Endothelial cell of umbilical vein (primary cell): ENCODE measurements around the gene MAJIN. TPM values are rescaled to one million over a fixed set of nuclear protein-coding genes. Genes with fewer than 3 reads are reported as not detected.

Experiments used
- BruUV-seq: library from RNA; stranded (reverse); fragments of 400-500 nt; replicated peaks from 2 replicates; lab custom pipeline; 2021; lab: Mats Ljungman, UMichigan
- CTCF ChIA-PET: fragments of 300-600, 350-600 bp; sonication (Branson Sonifier 250); formaldehyde crosslinking; loops from one replicate; lab custom pipeline; 2021; ENCODE audit warnings: antibody characterized with exemption, inconsistent platforms; lab: Charles Lee
- POLR2A ChIA-PET: fragments of 300-600, 350-600 bp; sonication (Branson Sonifier 250); formaldehyde crosslinking; loops from one replicate; lab custom pipeline; 2021; ENCODE audit warnings: antibody characterized with exemption, inconsistent platforms; lab: Charles Lee
- DNase-seq: peaks from one replicate; pipeline ENCODE4 v3.0.0-alpha.2; 2011; ENCODE audit warnings: low read depth, low spot score
- FAIRE-seq: peaks from 2 replicates; lab custom pipeline; 2011; peaks lifted over from hg19 to GRCh38; lab: Jason Lieb, UNC
- H2AFZ ChIP-seq: 2 replicates; pipeline ENCODE4 v1.6.0; 2012; ENCODE audit warnings: low read depth, low read length, control low read depth, inconsistent platforms
- H3K27ac ChIP-seq: 2 replicates; pipeline ENCODE4 v1.5.1; 2011; ENCODE audit warnings: low read depth, mild to moderate bottlenecking, control low read depth, low read length, moderate library complexity; ENCODE audit not compliant: insufficient read depth
- H3K27me3 ChIP-seq, 2 experiments: 2 replicates each; pipeline versions ENCODE4 v1.6.0 to v1.6.1; 2011; ENCODE audit warnings: low read length in 2 of 2, mixed read lengths in 1 of 2; ENCODE audit not compliant: control insufficient read depth in 2 of 2, insufficient read depth in 2 of 2
- H3K36me3 ChIP-seq, 2 experiments: 2 replicates in 1 of 2; 3 replicates in 1 of 2; pipeline ENCODE4 v1.5.1; 2011; ENCODE audit warnings: low read length in 2 of 2, mild to moderate bottlenecking in 1 of 2, moderate library complexity in 1 of 2; ENCODE audit not compliant: control insufficient read depth in 2 of 2, insufficient read depth in 2 of 2; ENCODE audit errors: extremely low read depth in 1 of 2
- H3K4me1 ChIP-seq: 3 replicates; pipeline ENCODE4 v1.5.1; 2011; ENCODE audit warnings: mild to moderate bottlenecking, low read length; ENCODE audit not compliant: control insufficient read depth, insufficient read depth; ENCODE audit errors: extremely low read depth
- H3K4me2 ChIP-seq: 2 replicates; pipeline ENCODE4 v1.6.1; 2011; ENCODE audit warnings: low read length, control low read depth, mixed read lengths; ENCODE audit not compliant: insufficient read depth
- H3K4me3 ChIP-seq, 3 experiments: fragments of 200-600 bp in 1 of 3; sonication (generic), shearing (Covaris generic) in 1 of 3; replicated peaks in 1 of 3; 2 replicates each; pipeline ENCODE4 v1.5.1; 2011 to 2016; ENCODE audit warnings: control low read depth in 3 of 3, low read length in 3 of 3, mild to moderate bottlenecking in 2 of 3, inconsistent platforms in 1 of 3, low read depth in 1 of 3, moderate library complexity in 1 of 3; ENCODE audit not compliant: insufficient read depth in 1 of 3
- H3K79me2 ChIP-seq: 2 replicates; pipeline ENCODE4 v1.6.0; 2012; ENCODE audit warnings: low read length, inconsistent platforms; ENCODE audit not compliant: control insufficient read depth, insufficient read depth
- H3K9ac ChIP-seq: replicated peaks from 2 replicates; pipeline ENCODE3; 2011; ENCODE audit warnings: low read length, control low read depth; ENCODE audit not compliant: insufficient read depth; ENCODE audit errors: extremely low read depth
- H3K9me1 ChIP-seq: replicated peaks from 3 replicates; pipeline ENCODE4 v1.6.0; 2011; ENCODE audit warnings: mild to moderate bottlenecking, low read length; ENCODE audit not compliant: control insufficient read depth, insufficient read depth; ENCODE audit errors: extremely low read depth
- H3K9me3 ChIP-seq: replicated peaks from 2 replicates; pipeline ENCODE4 v1.5.1; 2012; ENCODE audit warnings: low read length, inconsistent platforms; ENCODE audit not compliant: control insufficient read depth, insufficient read depth
- H4K20me1 ChIP-seq: replicated peaks from 2 replicates; pipeline ENCODE3; 2011; ENCODE audit warnings: mild to moderate bottlenecking, low read length; ENCODE audit not compliant: control insufficient read depth, insufficient read depth; ENCODE audit errors: extremely low read depth
- CTCF ChIP-seq, 2 donors: IDR thresholded peaks; 1 replicate in 1 of 2; 2 replicates in 1 of 2; pipeline ENCODE4 v1.5.1; 2011; ENCODE audit warnings: low read length in 2 of 2, mild to moderate bottlenecking in 2 of 2, moderate library complexity in 2 of 2, control low read depth in 1 of 2, inconsistent platforms in 1 of 2, low read depth in 1 of 2; ENCODE audit not compliant: insufficient read depth in 1 of 2; ENCODE audit errors: extremely low read depth in 1 of 2
- EZH2 ChIP-seq: IDR thresholded peaks from 2 replicates; pipeline ENCODE4 v1.6.1; 2012; ENCODE audit warnings: borderline replicate concordance, low read depth, mild to moderate bottlenecking, moderate library complexity, low read length, inconsistent platforms; ENCODE audit not compliant: severe bottlenecking
- FOS ChIP-seq: IDR thresholded peaks from 2 replicates; pipeline ENCODE4 v1.6.1; 2011; ENCODE audit warnings: mild to moderate bottlenecking, low read length, moderate library complexity, borderline replicate concordance; ENCODE audit not compliant: insufficient read depth
- GATA2 ChIP-seq: IDR thresholded peaks from 2 replicates; pipeline ENCODE4 v1.7.0; 2011; ENCODE audit warnings: low read depth, mild to moderate bottlenecking, moderate library complexity, mixed read lengths, low read length; ENCODE audit not compliant: insufficient read length, insufficient read depth
- JUN ChIP-seq: IDR thresholded peaks from 2 replicates; pipeline ENCODE4 v1.6.1; 2011; ENCODE audit warnings: borderline replicate concordance, low read depth; ENCODE audit not compliant: insufficient read length, insufficient read depth
- MYC ChIP-seq: IDR thresholded peaks from one replicate; pipeline ENCODE4 v1.6.1; 2011; ENCODE audit warnings: mild to moderate bottlenecking, low read depth, low read length
- POLR2A ChIP-seq: IDR thresholded peaks from 2 replicates; pipeline ENCODE4 v1.6.1; 2012; ENCODE audit warnings: low read depth, mild to moderate bottlenecking, control low read depth, low read length
- POLR2AphosphoS5 ChIP-seq: IDR thresholded peaks from 2 replicates; pipeline ENCODE4 v1.6.1; 2012; ENCODE audit warnings: low read depth, mild to moderate bottlenecking, control low read depth, low read length, moderate library complexity; ENCODE audit not compliant: insufficient read depth
- dilution Hi-C: fragments of 300-500 bp; cut with MboI; formaldehyde crosslinking; loops from one replicate; pipeline ENCODE4 v1.15.0; 2019; ENCODE audit warnings: low sequenced_read_pairs; ENCODE audit not compliant: extremely low pct_ligation_motif_present
- intact Hi-C: fragments of 100-400 bp; cut with micrococcal nuclease; formaldehyde crosslinking; loops from one replicate; pipeline ENCODE4 v1.10.0; 2022
- polyA plus RNA-seq, 4 experiments: library from polyadenylated mRNA; depleted of rRNA in 3 of 4; stranded (reverse) in 3 of 4; unstranded in 1 of 4; fragments of >200 nt; gene quantifications; 2 replicates each; pipeline versions ENCODE4 v1.2.1 to v1.2.3, GENCODE V29; 2011 to 2012; ENCODE audit warnings: missing spikeins in 1 of 4
- total RNA-seq: library from RNA; stranded (reverse); gene quantifications from 2 replicates; pipeline ENCODE4 v1.2.3, GENCODE V29; 2021
- TF ChIP-seq, protein P1 (sequence below): IDR thresholded peaks from 2 replicates; pipeline ENCODE4 v1.6.1; 2011; ENCODE audit not compliant: insufficient read depth, insufficient read length

MAJIN gene
- total and polyA plus RNA-seq, 2 donors (not counting 3 experiments of a cell fraction or from before 2014, with no cell fraction given), result 0.07 TPM; not detected in 1

DNA sequence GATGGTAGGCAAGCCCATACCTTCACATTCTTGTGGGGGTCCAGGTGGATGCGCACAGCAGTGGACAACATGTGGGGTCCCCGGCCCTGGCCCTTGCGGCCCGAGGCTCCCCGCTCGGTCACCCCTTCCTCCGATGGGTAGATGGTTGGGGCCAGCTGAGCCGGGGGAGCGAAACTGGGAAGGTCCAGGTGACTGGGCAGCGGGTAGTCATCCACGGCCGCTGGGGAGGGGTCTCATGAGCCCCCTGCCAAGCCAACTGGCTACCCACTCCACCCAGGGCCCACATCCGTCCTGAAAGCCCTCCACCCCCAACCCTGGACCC, 65.6 kb downstream of the MAJIN start:
- Histone ChIP-seq H3K4me2 (no peak overlapping the region), H3K4me1 (no peaks in the 10 kb centered on the region), H3K9me3 (no peaks in the 10 kb centered on the region), H2AFZ (no peak overlapping the region), H3K9me1 (no peaks in the 10 kb centered on the region), H3K4me3 (no peak overlapping the region), H3K27ac (no peak overlapping the region), H3K9ac (no peak overlapping the region), H3K36me3 (peaks cover 4 to 65% of the 10 kb centered on the region in 2 experiments), H4K20me1 (no peaks in the 10 kb centered on the region), H3K27me3 (no peaks in the 10 kb centered on the region), H3K79me2 (no peaks in the 10 kb centered on the region)
- CTCF ChIA-PET, result interaction anchor here (1.6 kb wide), 1 partner anchor 18 kb away, joined by 5 read pairs; no protein-coding TSS in a partner anchor
- DNase-seq, result no peak
- POLR2A ChIA-PET, result no interaction called here
- dilution Hi-C loops, result no loop called here
- intact Hi-C loops, result no loop called here
- TF ChIP-seq JUN, result no peak
- no peak for TF ChIP-seq FOS
- TF ChIP-seq POLR2AphosphoS5, result no peak
- no peak for TF ChIP-seq EZH2
- no peak for TF ChIP-seq MYC
- TF ChIP-seq, protein P1, sequence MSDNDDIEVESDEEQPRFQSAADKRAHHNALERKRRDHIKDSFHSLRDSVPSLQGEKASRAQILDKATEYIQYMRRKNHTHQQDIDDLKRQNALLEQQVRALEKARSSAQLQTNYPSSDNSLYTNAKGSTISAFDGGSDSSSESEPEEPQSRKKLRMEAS, result no peak
- no peak for TF ChIP-seq GATA2
- TF ChIP-seq CTCF (IDR thresholded peaks at IDR 0.05; ENCODE audit: extremely low read depth in 1 of 2, insufficient read depth in 1 of 2, low read depth in 1 of 2, low read length in 2 of 2), result no peak
- no peak for TF ChIP-seq POLR2A
- BruUV-seq, result TSS peak; percentile 15
- no peak for FAIRE-seq
